ENCODE data around the gene FRMD4B.

FRMD4B gene

DNA sequence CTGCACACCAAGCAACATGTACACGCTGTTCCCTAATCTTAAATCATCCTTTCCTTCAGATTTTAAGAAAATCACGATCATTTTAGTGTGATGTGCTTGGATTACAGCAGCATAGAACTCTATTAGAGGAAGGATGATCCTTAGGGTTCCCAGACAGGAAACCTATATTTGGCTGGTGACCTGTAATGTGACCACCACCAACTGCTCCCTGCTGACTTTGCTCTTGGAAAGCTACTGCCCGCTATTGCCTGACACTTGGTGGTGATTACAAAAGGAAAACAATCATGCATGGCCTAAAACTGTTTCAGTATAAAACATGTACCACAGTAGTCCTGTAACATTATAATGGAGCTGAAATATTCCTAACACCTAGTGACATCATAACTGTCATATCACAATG lies 236.3 kb downstream of the FRMD4B start:
- Histone ChIP-seq H3K79me2 (ENCODE audit: insufficient read depth, low read length) (no peaks in the 10 kb centered on the region), H3K4me3 (ENCODE audit: low read depth in 1 of 2, low read length in 2 of 2) (no peak overlapping the region), H3K36me3 (ENCODE audit: insufficient read depth, low read length) (no peaks in the 10 kb centered on the region), H2AFZ (ENCODE audit: low read depth, low read length) (no peak overlapping the region), H3K27me3 (ENCODE audit: insufficient read depth, low read length, poor library complexity) (no peaks in the 10 kb centered on the region), H3K9ac (ENCODE audit: low read depth, low read length) (no peak overlapping the region), H3K4me1 (ENCODE audit: insufficient read depth, low read length) (peaks cover 7% of the 10 kb centered on the region), H4K20me1 (ENCODE audit: insufficient read depth, low read length) (no peaks in the 10 kb centered on the region), H3K9me3 (ENCODE audit: insufficient read depth, low read length, severe bottlenecking) (no peaks in the 10 kb centered on the region), H3K4me2 (ENCODE audit: insufficient read depth, low read length) (no peak overlapping the region), H3K27ac (ENCODE audit: low read length) (no peak overlapping the region)
- TF ChIP-seq EZH2 (IDR thresholded peaks at IDR 0.05; ENCODE audit: borderline replicate concordance, low read depth, low read length, severe bottlenecking), result no peak
- ATAC-seq (ENCODE audit: insufficient read depth, low read depth) (no peak), DNase-seq (no peak)

DNA sequence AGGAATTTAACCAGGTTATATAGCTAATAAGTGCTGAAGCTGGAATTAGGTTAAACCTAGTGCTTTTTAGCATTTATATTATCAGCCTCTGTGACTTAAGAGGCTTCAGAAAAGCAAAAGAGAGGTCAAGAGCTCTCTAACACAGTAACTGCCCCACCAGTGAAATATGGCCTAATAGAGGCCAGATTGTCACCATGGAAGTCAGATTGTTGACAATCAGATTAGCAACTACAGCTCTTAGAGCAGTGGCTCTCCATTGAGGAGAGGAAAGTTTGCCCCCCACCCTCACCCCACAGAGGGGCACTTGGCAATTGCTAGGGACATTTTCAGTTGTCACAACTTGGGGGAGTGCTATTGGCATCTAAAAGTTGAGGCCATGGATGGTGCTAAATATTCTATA lies 240.2 kb downstream of the FRMD4B start:
- Histone ChIP-seq H3K27ac (ENCODE audit: low read length) (no peak overlapping the region), H3K79me2 (ENCODE audit: insufficient read depth, low read length) (no peaks in the 10 kb centered on the region), H3K36me3 (ENCODE audit: insufficient read depth, low read length) (no peaks in the 10 kb centered on the region), H3K9me3 (ENCODE audit: insufficient read depth, low read length, severe bottlenecking) (no peaks in the 10 kb centered on the region), H3K4me2 (ENCODE audit: insufficient read depth, low read length) (no peak overlapping the region), H3K4me1 (ENCODE audit: insufficient read depth, low read length) (peaks cover 9% of the 10 kb centered on the region), H3K4me3 (ENCODE audit: low read depth in 1 of 2, low read length in 2 of 2) (no peak overlapping the region), H3K9ac (ENCODE audit: low read depth, low read length) (no peak overlapping the region), H4K20me1 (ENCODE audit: insufficient read depth, low read length) (no peaks in the 10 kb centered on the region), H2AFZ (ENCODE audit: low read depth, low read length) (no peak overlapping the region), H3K27me3 (ENCODE audit: insufficient read depth, low read length, poor library complexity) (no peaks in the 10 kb centered on the region)
- no peak for TF ChIP-seq CTCF (IDR thresholded peaks at IDR 0.05; ENCODE audit: borderline replicate concordance, extremely low read depth, low read length, poor library complexity, severe bottlenecking)
- TF ChIP-seq EZH2 (IDR thresholded peaks at IDR 0.05; ENCODE audit: borderline replicate concordance, low read depth, low read length, severe bottlenecking), result no peak
- ATAC-seq (ENCODE audit: insufficient read depth, low read depth) (no peak), DNase-seq (no peak)

GRCh38 chr3:69144631-69145245 lies 241.2 kb downstream of the FRMD4B start:
- peaks cover 2% of the 10 kb centered on the region for H3K27me3 ChIP-seq (ENCODE audit: insufficient read depth, low read length, poor library complexity)
- TF ChIP-seq EZH2 (IDR thresholded peaks at IDR 0.05; ENCODE audit: borderline replicate concordance, low read depth, low read length, severe bottlenecking) (no peak), CTCF (IDR thresholded peaks at IDR 0.05; ENCODE audit: borderline replicate concordance, extremely low read depth, low read length, poor library complexity, severe bottlenecking) (no peak)
- H3K79me2 ChIP-seq (ENCODE audit: insufficient read depth, low read length), result no peaks in the 10 kb centered on the region
- ATAC-seq (ENCODE audit: insufficient read depth, low read depth) (peak; percentile 91), DNase-seq (peak; percentile 52)
- H3K27ac ChIP-seq (ENCODE audit: low read length), result no peak overlapping the region
- no peaks in the 10 kb centered on the region for H3K9me3 ChIP-seq (ENCODE audit: insufficient read depth, low read length, severe bottlenecking)
- peaks cover 9% of the 10 kb centered on the region for H3K4me1 ChIP-seq (ENCODE audit: insufficient read depth, low read length)
- H3K4me3 ChIP-seq (ENCODE audit: low read depth in 1 of 2, low read length in 2 of 2), result no peak overlapping the region
- no peaks in the 10 kb centered on the region for H4K20me1 ChIP-seq (ENCODE audit: insufficient read depth, low read length)
- no peak overlapping the region for H2AFZ ChIP-seq (ENCODE audit: low read depth, low read length)
- H3K4me2 ChIP-seq (ENCODE audit: insufficient read depth, low read length), result no peak overlapping the region
- H3K36me3 ChIP-seq (ENCODE audit: insufficient read depth, low read length), result no peaks in the 10 kb centered on the region
- no peak overlapping the region for H3K9ac ChIP-seq (ENCODE audit: low read depth, low read length)

- TF ChIP-seq EZH2 (IDR thresholded peaks at IDR 0.05; ENCODE audit: borderline replicate concordance, low read depth, low read length, severe bottlenecking) (no peak), CTCF (IDR thresholded peaks at IDR 0.05; ENCODE audit: borderline replicate concordance, extremely low read depth, low read length, poor library complexity, severe bottlenecking) (no peak)
- H4K20me1 ChIP-seq (ENCODE audit: insufficient read depth, low read length), result no peaks in the 10 kb centered on the region
- H3K4me3 ChIP-seq (ENCODE audit: low read depth in 1 of 2, low read length in 2 of 2), result no peak overlapping the region
- H3K79me2 ChIP-seq (ENCODE audit: insufficient read depth, low read length), result no peaks in the 10 kb centered on the region
- no peak overlapping the region for H3K27ac ChIP-seq (ENCODE audit: low read length)
- H3K9ac ChIP-seq (ENCODE audit: low read depth, low read length), result no peak overlapping the region
- H2AFZ ChIP-seq (ENCODE audit: low read depth, low read length), result no peak overlapping the region
- no peak overlapping the region for H3K4me2 ChIP-seq (ENCODE audit: insufficient read depth, low read length)
- H3K4me1 ChIP-seq (ENCODE audit: insufficient read depth, low read length), result peaks cover 9% of the 10 kb centered on the region
- H3K27me3 ChIP-seq (ENCODE audit: insufficient read depth, low read length, poor library complexity), result peaks cover 8% of the 10 kb centered on the region
- DNase-seq (no peak), ATAC-seq (ENCODE audit: insufficient read depth, low read depth) (0 out of 3 replicates have a peak, but pooled peaks have one; percentile 15)
- H3K9me3 ChIP-seq (ENCODE audit: insufficient read depth, low read length, severe bottlenecking), result no peaks in the 10 kb centered on the region
- H3K36me3 ChIP-seq (ENCODE audit: insufficient read depth, low read length), result no peaks in the 10 kb centered on the region
Observed at GRCh38 chr3:69143612-69144011, 242.3 kb downstream of the FRMD4B start.

Data from DND-41 (cell line).